Mesenchymal stem cell (in vitro differentiated cells and primary cell): Measurements from ENCODE around the gene G6PC2.

Experiments used
- DNase-seq: peaks from one replicate; pipeline ENCODE4 v3.0.0-alpha.2; 2013
- H2AFZ ChIP-seq: one replicate; pipeline ENCODE4 v1.6.1; 2013; ENCODE audit warnings: low read depth, mild to moderate bottlenecking, control low read depth, inconsistent platforms, low read length, moderate library complexity
- H2AK5ac ChIP-seq: 2 replicates; pipeline ENCODE4 v1.6.1; 2013; ENCODE audit warnings: low read length, moderate library complexity, mild to moderate bottlenecking, inconsistent platforms; ENCODE audit not compliant: severe bottlenecking
- H2BK120ac ChIP-seq: one replicate; pipeline ENCODE4 v1.6.1; 2013; ENCODE audit warnings: low read depth, mild to moderate bottlenecking, inconsistent platforms, low read length, moderate library complexity
- H2BK12ac ChIP-seq, 2 experiments: one replicate each; pipeline ENCODE4 v1.6.1; 2013; ENCODE audit warnings: inconsistent platforms in 2 of 2, low read length in 2 of 2, mild to moderate bottlenecking in 2 of 2, moderate library complexity in 2 of 2, control low read depth in 1 of 2
- H2BK15ac ChIP-seq: one replicate; pipeline ENCODE4 v1.6.1; 2013; ENCODE audit warnings: mild to moderate bottlenecking, low read depth, inconsistent platforms; ENCODE audit not compliant: poor library complexity, severe bottlenecking
- H2BK5ac ChIP-seq: 2 replicates; pipeline ENCODE4 v1.6.1; 2013; ENCODE audit warnings: low read depth, mild to moderate bottlenecking, low read length, control low read depth, inconsistent platforms; ENCODE audit not compliant: poor library complexity, severe bottlenecking
- H3K14ac ChIP-seq, 2 experiments: one replicate each; pipeline ENCODE4 v1.6.1; 2013; ENCODE audit warnings: inconsistent platforms in 2 of 2, low read length in 2 of 2, control low read depth in 1 of 2, mild to moderate bottlenecking in 1 of 2, moderate library complexity in 1 of 2
- H3K18ac ChIP-seq, 2 experiments: one replicate each; pipeline ENCODE4 v1.6.1; 2013; ENCODE audit warnings: inconsistent platforms in 2 of 2, low read length in 2 of 2, control low read depth in 1 of 2, low read depth in 1 of 2, mild to moderate bottlenecking in 1 of 2
- H3K23ac ChIP-seq, 2 experiments: one replicate each; pipeline ENCODE4 v1.6.1; 2013; ENCODE audit warnings: inconsistent platforms in 2 of 2, low read length in 2 of 2, mild to moderate bottlenecking in 2 of 2, moderate library complexity in 2 of 2, control low read depth in 1 of 2
- H3K27ac ChIP-seq: 2 replicates; pipeline ENCODE4 v1.5.1; 2013; ENCODE audit warnings: mild to moderate bottlenecking, moderate library complexity, low read length, control low read depth, inconsistent platforms; ENCODE audit not compliant: poor library complexity, severe bottlenecking
- H3K27me3 ChIP-seq, 2 experiments: 2 replicates each; pipeline versions ENCODE4 v1.6.1 to v1.7.0; 2013; ENCODE audit warnings: low read length in 2 of 2, mild to moderate bottlenecking in 2 of 2, moderate library complexity in 2 of 2, control low read depth in 1 of 2, inconsistent platforms in 1 of 2; ENCODE audit not compliant: control insufficient read depth in 1 of 2, insufficient read depth in 1 of 2
- H3K36me3 ChIP-seq, 2 experiments: 2 replicates each; pipeline versions ENCODE4 v1.6.1 to v1.7.0; 2013; ENCODE audit warnings: low read length in 2 of 2, control low read depth in 1 of 2, inconsistent platforms in 1 of 2, low read depth in 1 of 2, mild to moderate bottlenecking in 1 of 2; ENCODE audit not compliant: insufficient read depth in 2 of 2, control insufficient read depth in 1 of 2
- H3K4ac ChIP-seq, 2 experiments: one replicate each; pipeline ENCODE4 v1.6.1; 2013; ENCODE audit warnings: inconsistent platforms in 2 of 2, low read length in 2 of 2, mild to moderate bottlenecking in 2 of 2, moderate library complexity in 2 of 2, control low read depth in 1 of 2, low read depth in 1 of 2
- H3K4me1 ChIP-seq: 2 replicates; pipeline ENCODE4 v1.6.1; 2013; ENCODE audit warnings: low read depth, low read length, control low read depth; ENCODE audit not compliant: control insufficient read depth, insufficient read depth
- H3K4me2 ChIP-seq: 2 replicates; pipeline ENCODE4 v1.6.1; 2013; ENCODE audit warnings: low read length, mild to moderate bottlenecking, inconsistent platforms; ENCODE audit not compliant: poor library complexity, severe bottlenecking
- H3K4me3 ChIP-seq, 2 experiments: 2 replicates each; pipeline versions ENCODE4 v1.5.1 to v1.7.0; 2013; ENCODE audit warnings: low read length in 2 of 2, mild to moderate bottlenecking in 2 of 2, control low read depth in 1 of 2, low read depth in 1 of 2; ENCODE audit not compliant: insufficient read depth in 1 of 2
- H3K79me1 ChIP-seq: replicated peaks from 2 replicates; pipeline ENCODE4 v1.6.1; 2013; ENCODE audit warnings: mild to moderate bottlenecking, control low read depth, low read length, inconsistent platforms; ENCODE audit not compliant: poor library complexity, severe bottlenecking
- H3K9ac ChIP-seq: 2 replicates; pipeline ENCODE4 v1.7.0; 2013; ENCODE audit warnings: mild to moderate bottlenecking, low read length, moderate library complexity
- H3K9me3 ChIP-seq: 2 replicates; pipeline ENCODE4 v1.7.0; 2013; ENCODE audit warnings: mild to moderate bottlenecking, low read length; ENCODE audit not compliant: control insufficient read depth
- H4K8ac ChIP-seq: one replicate; pipeline ENCODE4 v1.6.1; 2013; ENCODE audit warnings: inconsistent platforms, mild to moderate bottlenecking, low read length, moderate library complexity
- H4K91ac ChIP-seq: one replicate; pipeline ENCODE4 v1.6.1; 2013; ENCODE audit warnings: mild to moderate bottlenecking, low read length, inconsistent platforms
- WGBS: methylation state at CpG from one replicate; pipeline ENCODE4 v1.1.7; 2013; ENCODE audit warnings: mixed read lengths; 5-methylcytosine and 5-hydroxymethylcytosine counted together

The G6PC2 gene

GRCh38 chr2:168934826-168935225 lies 33.7 kb downstream of the G6PC2 start:
- H3K36me3 ChIP-seq = no peaks in the 10 kb centered on the region

GRCh38 chr2:168935810-168936581 lies 34.9 kb downstream of the G6PC2 start:
- 42% methylated on average over 9 of the region's 14 CpGs for WGBS
- Histone ChIP-seq H3K4me1 (no peaks in the 10 kb centered on the region), H3K79me1 (no peaks in the 10 kb centered on the region), H4K91ac (no peak overlapping the region), H3K4ac (no peak overlapping the region), H3K9ac (no peak overlapping the region), H3K9me3 (no peaks in the 10 kb centered on the region), H4K8ac (no peak overlapping the region), H2BK12ac (no peak overlapping the region), H2BK15ac (no peak overlapping the region), H2BK5ac (no peak overlapping the region), H3K14ac (peak overlapping the region in 1 of 2 experiments; percentile 71), H3K27ac (no peak overlapping the region), H2AK5ac (no peak overlapping the region), H3K27me3 (peaks cover 0 to 15% of the 10 kb centered on the region in 2 experiments), H3K4me2 (no peak overlapping the region), H2BK120ac (no peak overlapping the region), H3K23ac (no peak overlapping the region), H3K4me3 (no peak overlapping the region), H3K36me3 (no peaks in the 10 kb centered on the region), H2AFZ (no peak overlapping the region), H3K18ac (peak overlapping the region in 1 of 2 experiments; percentile 65)
- peak; percentile 84 for DNase-seq

More at GRCh38 chr2:168934826-168935225, 33.7 kb downstream of the G6PC2 start:
- H2BK12ac ChIP-seq = no peak overlapping the region
- no peak overlapping the region for H3K4ac ChIP-seq
- no peak overlapping the region for H4K91ac ChIP-seq
- DNase-seq = no peak
- H3K4me2 ChIP-seq = no peak overlapping the region
- H3K4me3 ChIP-seq = no peak overlapping the region
- H3K27me3 ChIP-seq = peaks cover 5 to 25% of the 10 kb centered on the region in 2 experiments
- H3K4me1 ChIP-seq = no peaks in the 10 kb centered on the region
- no peak overlapping the region for H2BK15ac ChIP-seq
- no peak overlapping the region for H2BK120ac ChIP-seq
- H3K23ac ChIP-seq = no peak overlapping the region
- no peaks in the 10 kb centered on the region for H3K9me3 ChIP-seq
- H3K79me1 ChIP-seq = no peaks in the 10 kb centered on the region
- 96% methylated on average over 2 of the region's 2 CpGs for WGBS
- H2AK5ac ChIP-seq = no peak overlapping the region
- no peak overlapping the region for H4K8ac ChIP-seq
- H2BK5ac ChIP-seq = no peak overlapping the region
- H2AFZ ChIP-seq = no peak overlapping the region
- H3K9ac ChIP-seq = no peak overlapping the region
- no peak overlapping the region for H3K14ac ChIP-seq
- H3K27ac ChIP-seq = no peak overlapping the region
- H3K18ac ChIP-seq = no peak overlapping the region

DNA sequence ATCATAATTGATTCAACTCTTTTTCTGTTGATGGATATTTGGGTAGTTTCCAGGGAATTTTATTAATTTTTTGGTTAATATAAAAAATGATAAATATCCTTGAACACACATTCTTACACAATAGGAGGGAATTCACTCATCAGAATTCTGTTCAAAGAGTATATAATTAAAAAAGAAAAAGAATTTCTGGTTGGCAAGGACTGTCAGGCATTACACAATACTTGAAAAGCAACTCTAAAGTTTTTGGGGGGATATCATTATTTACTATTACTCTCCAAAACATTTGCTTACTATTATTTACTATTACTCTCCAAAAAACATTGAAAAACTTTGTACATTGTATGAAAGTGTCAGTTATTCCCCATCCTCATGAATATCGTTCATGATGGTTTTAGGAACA lies 38.0 kb downstream of the G6PC2 start:
- Histone ChIP-seq H2AFZ (no peak overlapping the region), H3K36me3 (no peaks in the 10 kb centered on the region), H2BK120ac (no peak overlapping the region), H3K4me3 (no peak overlapping the region), H3K4me1 (no peaks in the 10 kb centered on the region), H3K4ac (no peak overlapping the region), H3K9ac (no peak overlapping the region), H3K18ac (no peak overlapping the region), H2BK15ac (no peak overlapping the region), H3K4me2 (no peak overlapping the region), H3K27me3 (peaks cover 0 to 2% of the 10 kb centered on the region in 2 experiments), H3K27ac (no peak overlapping the region), H4K91ac (no peak overlapping the region), H3K9me3 (no peaks in the 10 kb centered on the region), H3K79me1 (no peaks in the 10 kb centered on the region), H2BK5ac (no peak overlapping the region), H3K14ac (no peak overlapping the region), H3K23ac (no peak overlapping the region), H4K8ac (no peak overlapping the region), H2BK12ac (no peak overlapping the region), H2AK5ac (no peak overlapping the region)
- no peak for DNase-seq
- WGBS = no CpG with 5 or more reads among the region's 1 CpG

- H3K4ac ChIP-seq = no peak overlapping the region
Observed at GRCh38 chr2:168939918-168940317, 38.8 kb downstream of the G6PC2 start.

More at GRCh38 chr2:168939918-168940317, 38.8 kb downstream of the G6PC2 start:
- no peak overlapping the region for H2AK5ac ChIP-seq
- no peaks in the 10 kb centered on the region for H3K36me3 ChIP-seq
- 100% methylated on average over 4 of the region's 4 CpGs for WGBS
- H3K14ac ChIP-seq = no peak overlapping the region
- no peak overlapping the region for H2BK120ac ChIP-seq
- no peak overlapping the region for H2BK15ac ChIP-seq
- no peak overlapping the region for H3K23ac ChIP-seq
- no peak overlapping the region for H3K27ac ChIP-seq
- no peak overlapping the region for H3K18ac ChIP-seq
- no peaks in the 10 kb centered on the region for H3K79me1 ChIP-seq
- no peak for DNase-seq
- no peak overlapping the region for H3K4me2 ChIP-seq
- peaks cover 0 to 9% of the 10 kb centered on the region in 2 experiments for H3K27me3 ChIP-seq
- H3K9ac ChIP-seq = no peak overlapping the region
- no peaks in the 10 kb centered on the region for H3K9me3 ChIP-seq
- no peak overlapping the region for H2AFZ ChIP-seq
- no peak overlapping the region for H4K8ac ChIP-seq
- no peak overlapping the region for H4K91ac ChIP-seq
- H2BK12ac ChIP-seq = no peak overlapping the region
- no peak overlapping the region for H3K4me3 ChIP-seq
- H2BK5ac ChIP-seq = no peak overlapping the region
- no peaks in the 10 kb centered on the region for H3K4me1 ChIP-seq
